HG03103 (cell line): ENCODE data around the gene EFL1.

ENCODE experiments used
- ATAC-seq: cut with Tn5 transposase; IDR thresholded peaks from one replicate; pipeline ENCODE4 v1.9.1; 2021; ENCODE audit warnings: low read depth; ENCODE audit not compliant: unreplicated experiment

The EFL1 gene

DNA sequence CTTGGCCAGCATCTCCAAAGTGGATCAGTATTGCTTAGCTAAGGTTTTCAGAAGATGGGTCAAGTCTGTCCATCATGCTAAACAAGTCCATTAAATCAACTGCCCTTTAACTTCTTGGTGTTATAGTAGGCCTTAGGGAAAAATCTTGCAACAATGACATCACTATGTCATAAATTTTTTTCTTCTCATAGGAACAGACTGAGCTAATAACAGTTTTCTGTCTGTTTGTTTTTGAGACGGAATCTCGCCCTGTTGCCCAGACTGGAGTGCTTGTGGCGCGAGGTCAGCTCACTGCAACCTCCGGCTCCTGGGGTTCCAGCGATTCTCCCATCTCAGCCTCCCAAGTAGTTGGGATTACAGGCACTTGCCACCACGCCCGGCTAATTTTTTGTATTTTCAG is 94.2 kb downstream of the EFL1 start:
- ATAC-seq, result no peak

DNA sequence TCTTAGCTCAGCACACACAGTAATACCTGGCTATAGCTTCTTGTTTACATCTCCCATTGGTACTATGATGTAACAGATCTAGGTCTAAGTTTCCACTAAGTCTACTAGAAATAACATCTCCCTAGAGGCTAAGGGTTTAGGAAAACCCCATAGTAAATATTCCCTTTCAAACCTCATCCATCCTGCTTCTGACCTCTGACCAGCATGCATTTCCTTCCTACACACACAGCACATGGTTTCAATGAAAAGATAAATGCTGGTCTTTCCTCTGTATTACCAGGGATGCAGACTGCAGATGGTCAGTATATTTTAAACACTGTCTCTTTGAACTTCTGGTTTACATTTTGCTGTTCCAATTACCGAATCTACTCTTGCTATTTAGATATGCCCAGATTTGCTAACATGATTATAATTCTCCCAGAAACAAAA is 96.6 kb downstream of the EFL1 start:
- ATAC-seq, result no peak

DNA sequence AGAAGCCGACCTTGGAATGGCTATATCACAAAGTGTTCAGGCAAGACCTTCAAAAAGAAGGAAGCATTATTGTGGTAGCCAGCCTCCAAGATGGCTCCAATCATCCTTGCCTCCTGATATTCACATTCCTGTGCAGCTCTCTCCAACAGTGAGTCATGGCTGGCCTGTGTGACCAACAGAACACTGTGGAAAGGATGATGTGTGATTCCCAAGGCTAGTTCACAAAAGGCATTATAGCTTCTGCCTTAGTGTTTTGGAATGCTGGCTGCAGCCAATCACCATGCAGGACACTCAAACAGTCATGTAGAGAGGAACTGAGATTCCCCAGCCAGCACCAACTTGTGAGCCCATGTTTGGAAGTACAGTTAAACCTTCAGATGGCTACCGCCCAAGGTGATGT is 102.6 kb downstream of the EFL1 start:
- no peak for ATAC-seq

DNA sequence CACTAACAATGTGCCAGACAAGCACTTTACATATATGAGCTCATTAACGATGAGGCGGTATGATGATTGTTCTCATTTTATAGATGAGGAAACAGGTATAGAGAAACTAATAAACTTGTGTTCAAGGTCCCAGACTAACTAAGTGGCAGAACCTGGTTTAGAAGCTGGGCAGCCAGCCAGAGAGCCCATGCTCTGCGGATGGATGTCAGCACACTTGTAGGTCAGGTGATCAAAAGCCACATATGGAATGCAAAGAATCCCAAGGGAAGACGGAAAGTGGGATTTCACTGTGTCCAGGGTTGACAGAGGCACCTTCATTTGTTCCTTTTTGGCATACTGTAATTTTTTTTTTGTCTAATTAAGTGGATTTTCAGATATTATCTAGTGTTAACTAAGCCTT is 103.7 kb downstream of the EFL1 start:
- ATAC-seq, result no peak

DNA sequence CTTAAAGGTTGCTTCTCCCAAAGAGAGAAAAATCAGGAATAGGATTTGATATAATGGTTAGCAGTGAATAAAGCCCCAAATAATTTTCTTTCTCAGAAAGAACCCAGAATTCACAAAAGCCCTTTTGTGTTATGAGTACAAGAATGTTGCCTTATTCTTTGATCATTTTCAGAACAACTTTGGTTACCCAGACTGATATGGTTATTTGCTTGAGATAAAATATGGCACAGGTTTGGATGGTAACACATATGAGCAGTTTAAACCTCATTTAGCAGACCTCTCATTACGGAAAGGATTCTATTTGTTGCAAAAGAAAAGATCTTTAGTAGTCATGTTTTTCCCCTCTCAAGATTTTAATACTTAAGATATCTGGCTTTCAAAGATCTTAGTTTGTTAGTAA is 111.9 kb downstream of the EFL1 start:
- ATAC-seq, result no peak

DNA sequence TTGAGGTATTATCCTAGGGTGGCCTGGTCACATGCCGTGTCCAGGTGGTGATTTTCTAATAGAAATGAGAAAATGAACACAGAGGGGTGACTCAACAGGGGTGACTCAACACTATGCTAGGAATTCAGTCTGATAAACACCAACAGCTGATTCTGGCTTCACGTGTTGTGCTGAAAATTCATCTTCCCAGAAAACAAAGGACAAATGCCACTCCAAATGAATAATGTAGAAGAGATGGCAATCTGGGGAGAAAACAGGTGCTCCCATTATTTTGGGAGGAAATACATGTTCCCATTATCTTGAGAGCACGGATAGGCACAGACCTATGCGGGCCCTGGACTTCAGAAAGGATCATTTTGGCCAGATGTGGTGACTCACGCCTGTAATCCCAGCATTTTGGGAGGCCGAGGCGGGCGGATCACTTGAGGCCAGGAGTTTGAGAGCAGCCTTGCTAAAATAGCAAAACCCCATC is 115.5 kb downstream of the EFL1 start:
- no peak for ATAC-seq

DNA sequence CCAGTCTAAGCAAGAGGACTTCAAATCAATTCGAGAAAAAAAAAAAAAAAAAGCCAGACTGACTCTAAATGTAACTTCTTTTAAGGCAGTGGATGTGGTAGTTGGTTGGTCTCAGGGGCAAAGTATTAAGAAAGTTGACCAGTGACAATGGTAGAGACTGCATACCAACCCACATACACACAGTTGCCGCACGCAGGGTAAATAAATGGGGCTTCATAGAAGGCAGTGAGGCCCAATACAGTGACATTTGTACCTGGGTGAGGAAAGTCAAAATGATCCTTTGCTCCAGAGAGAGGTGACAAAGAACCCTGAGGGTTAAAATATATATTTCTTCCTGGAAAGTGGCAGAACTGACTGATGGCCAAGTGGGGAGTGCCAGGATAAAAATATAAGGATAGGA is 116.0 kb downstream of the EFL1 start:
- ATAC-seq, result no peak

DNA sequence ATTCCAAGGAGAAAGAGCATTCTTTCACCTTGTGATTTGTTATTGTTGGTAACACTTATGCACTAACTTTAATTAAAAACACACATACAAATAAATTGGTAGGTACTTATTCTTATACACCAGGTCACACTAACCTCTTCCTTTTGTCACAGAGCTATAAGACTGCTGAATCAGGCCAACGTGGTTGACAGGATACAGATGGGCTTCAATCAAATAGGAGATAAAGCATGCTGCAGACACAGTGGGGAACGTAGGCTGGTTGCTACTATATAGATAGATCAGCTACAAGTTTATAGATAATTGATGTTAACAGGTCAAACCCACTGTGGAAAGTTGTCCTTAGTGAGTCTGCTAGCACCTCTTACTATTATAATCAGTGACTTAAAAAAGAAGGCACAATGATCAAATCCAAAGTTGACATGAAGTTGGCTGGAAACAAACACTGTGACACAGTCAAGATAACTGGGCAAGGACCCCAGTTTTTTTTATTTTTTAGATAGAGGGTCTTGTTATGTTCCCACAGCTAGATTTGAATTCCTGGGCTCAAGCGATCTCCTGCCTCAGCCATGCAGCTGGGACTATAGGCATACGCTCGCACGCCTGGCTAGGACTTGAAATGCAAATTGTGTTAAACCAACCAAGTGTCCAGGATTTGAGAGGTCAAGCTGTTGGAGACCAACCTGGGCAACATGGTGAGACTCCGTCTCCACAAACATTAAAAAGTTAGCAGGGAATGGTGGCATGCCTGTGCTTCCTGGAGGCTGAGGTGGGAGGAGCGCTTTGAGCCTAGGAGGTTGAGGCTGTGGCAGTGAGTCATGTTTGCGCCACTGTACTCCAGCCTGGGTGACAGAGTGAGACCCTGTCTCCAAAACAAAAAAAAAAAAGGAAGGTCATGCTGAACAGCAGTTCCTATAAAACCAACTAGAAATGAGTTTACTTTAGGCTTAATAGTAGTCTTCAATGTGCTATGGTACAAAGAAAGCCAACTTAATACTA is 118.8 kb downstream of the EFL1 start:
- no peak for ATAC-seq

DNA sequence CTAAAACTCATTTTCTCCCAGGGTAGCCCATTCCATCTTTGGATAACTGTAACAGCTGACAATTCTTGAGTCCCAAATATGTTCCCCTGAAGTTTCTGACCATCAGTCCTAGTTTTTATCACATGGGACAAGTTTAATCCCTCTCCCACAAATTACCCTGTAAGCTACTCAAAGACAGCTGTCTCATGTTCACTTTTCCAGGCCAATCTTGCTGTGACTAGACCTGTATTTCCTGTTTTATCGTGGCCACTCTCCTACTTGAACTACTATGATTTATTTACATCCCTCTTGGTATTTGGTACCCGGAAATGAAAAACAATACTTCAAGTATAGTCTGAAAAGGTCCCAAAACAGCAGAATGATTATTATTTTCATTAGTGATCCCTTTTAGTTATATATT is 121.6 kb downstream of the EFL1 start:
- ATAC-seq, result no peak

DNA sequence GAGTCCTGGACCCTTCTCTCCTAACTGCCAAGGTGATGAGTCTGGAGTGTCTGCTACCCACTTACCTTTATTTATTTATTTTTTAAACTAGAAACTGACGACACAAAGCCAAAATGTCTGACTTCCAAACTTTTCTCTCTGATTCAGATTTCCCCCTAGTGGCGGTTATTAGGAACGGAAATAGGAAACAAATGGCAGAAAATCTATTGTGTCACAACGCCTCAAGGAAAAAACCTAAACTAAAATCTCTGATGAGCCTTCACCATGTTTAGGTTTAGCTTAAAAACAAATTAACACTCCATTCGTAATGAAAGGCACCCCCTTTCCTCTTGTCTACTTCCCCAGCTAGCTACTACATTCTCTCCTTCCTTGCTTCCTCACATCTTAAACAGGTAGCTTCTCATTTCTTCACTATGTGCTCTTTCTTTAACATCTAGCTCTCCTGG is 122.7 kb downstream of the EFL1 start:
- no peak for ATAC-seq

DNA sequence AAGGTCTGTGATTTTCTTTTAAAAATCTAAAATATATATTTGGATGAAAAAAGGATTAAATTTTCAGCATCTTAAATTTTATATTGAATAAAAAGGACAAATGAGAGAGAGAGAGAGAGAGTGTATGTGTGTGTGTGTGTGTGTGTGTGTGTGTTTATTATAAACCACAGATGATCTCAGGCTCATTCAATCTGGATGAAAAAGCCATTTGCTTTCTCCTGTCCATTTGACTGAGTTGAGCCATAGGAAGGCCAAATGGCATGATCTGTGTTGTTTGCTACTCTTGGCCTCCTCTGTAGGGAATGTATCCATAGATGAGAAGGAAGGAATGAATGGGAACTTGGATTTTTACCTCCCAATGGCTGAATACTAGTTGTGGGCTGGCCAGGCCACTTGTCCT is 124.2 kb downstream of the EFL1 start:
- no peak for ATAC-seq

DNA sequence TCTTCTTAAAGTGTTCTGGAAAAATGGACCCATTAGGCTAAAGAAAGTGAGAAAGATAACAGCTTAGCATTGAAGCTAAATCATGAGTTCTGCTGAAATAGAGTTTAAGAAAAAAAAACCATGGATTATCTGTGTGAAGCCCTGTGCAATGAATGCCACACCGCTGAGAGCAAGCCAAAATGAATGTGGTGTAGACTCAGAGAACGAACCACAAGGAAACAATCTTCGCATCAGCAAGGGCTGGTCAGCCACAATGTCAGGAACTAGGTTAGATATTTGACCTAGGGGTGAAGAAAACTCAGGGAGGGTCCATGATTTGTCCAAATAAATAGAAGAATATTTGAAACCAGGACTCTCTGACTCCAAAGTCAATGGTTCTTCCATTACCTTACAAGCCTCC is 125.3 kb downstream of the EFL1 start:
- ATAC-seq, result no peak

DNA sequence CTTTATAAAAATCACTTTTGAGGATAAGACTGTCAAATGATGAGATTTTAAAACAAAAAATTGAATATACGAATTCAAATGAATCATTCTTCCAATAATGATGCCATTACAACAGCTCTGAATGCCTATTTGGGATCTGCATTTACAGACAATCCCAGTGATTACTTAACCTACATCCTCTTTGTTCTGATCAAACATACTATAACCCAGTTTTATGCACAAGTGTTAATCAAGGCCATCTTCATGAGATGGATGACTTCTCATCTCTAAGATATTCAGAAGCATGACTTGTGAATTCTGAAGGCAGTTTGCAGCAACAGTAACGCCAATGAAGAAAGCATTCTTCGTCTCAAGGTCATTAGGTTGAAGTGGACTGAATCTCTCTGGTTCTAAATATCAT is 126.4 kb downstream of the EFL1 start:
- ATAC-seq, result no peak

DNA sequence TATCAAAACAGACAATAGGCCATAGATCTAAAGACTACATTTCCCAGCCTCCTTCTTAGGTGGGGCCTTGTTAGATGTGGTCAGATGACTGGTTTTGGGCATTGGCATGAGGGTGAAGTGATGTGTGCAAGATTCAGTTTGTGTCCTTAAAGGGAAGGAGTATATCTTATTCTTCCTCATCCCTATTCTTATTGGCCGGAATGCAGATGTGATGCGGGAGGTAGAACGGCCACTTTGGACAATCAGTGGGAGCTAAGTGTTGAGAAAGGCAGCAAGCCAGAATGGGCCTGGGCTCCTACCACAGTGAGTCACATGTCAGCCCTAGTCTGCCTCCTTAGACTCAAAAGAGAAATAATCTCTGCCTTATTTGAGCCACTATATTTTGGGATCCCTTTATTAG is 126.9 kb downstream of the EFL1 start:
- ATAC-seq, result no peak

DNA sequence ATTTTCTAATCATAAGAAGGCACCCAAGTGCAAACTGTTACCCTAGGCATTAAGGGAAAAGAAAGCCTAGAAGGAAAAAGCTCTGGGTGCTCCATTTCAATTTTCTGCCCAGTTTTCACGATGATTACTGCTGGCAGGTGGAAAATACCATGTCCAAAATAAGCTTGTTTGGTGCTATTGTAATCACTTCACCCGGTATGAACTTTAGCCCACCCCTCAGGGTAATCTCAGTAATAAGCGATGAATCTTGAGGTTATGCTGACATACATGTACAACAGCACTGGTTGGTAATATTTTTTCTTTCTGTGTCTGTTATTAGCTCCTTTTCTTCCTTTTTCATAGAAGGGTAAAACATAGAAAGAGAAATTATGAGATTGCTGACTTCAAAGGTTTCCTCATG is 128.1 kb downstream of the EFL1 start:
- ATAC-seq, result no peak

DNA sequence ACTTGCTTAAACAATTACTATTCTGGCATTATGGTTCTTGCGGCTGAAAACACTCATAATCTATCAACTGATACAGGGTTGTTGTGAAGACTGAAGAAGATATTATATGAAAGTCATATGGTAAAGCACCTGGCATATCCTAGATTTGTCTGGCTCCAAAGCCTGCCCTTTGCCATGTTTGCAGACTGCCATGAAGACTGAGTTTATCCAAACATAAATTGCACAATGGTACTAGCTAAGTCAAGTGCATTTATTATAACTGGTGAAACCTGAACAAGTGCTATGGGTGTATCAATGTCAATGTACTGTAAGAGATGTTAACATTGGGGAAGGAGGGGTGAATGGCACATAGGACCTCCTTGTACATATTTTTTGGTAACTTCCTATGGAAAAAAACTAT is 129.3 kb downstream of the EFL1 start:
- no peak for ATAC-seq

DNA sequence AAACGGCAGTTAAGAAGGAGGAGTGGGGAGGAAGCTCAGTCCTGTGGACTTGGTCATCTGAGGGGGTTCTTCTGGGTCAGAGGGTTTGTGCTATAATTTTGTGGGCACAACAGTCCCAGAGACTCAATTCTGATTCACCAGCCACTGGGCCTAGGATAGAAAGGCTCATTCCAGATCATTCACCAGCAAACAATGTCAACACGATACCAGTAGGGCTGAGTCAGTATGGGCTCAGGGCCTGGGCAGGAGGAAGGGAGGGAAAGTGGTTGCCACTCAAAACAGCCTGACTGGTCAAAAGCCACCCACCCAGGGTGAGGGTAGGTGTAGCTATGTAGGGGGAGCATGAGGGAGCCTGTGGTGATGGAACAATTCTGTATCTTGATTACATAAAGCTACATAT is 129.8 kb downstream of the EFL1 start:
- ATAC-seq, result no peak

DNA sequence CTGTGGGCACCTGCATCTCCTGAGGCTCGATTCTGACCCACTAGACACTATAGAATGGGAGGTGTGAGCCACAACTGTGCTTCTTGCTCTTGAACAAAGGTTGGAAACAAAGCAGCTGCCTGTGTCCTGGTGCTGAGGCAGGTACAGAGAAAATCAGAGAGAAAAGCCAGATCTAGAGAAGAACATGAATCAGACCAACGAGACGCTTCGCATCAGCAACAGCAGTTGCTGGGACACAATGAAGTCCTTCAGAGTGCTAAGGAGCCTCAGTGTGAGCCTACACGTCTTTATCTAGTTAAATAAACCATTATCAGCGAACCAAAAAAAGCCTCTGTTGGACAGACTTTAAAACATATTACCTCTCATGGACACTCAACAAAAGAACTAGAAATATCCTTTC is 130.4 kb downstream of the EFL1 start:
- ATAC-seq, result no peak

DNA sequence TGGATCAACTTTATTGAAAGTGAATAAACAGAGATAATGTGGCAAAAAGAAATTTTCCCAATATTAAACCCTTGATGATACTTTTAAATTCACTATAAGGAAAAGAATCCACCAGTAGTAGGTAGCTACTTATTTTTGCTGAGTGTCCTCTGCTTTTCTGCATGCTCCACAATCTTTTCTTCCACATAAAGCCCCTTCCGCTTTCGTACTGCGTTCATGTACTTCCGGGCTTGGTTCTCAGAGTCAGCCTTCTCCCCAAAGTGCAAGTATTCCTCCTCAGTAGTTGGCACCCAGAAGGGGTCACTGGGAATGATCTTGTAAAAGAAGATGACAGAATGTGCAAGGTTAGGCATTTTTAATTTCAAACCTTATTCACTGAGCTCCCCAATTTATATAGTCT is 132.3 kb downstream of the EFL1 start:
- ATAC-seq, result no peak

DNA sequence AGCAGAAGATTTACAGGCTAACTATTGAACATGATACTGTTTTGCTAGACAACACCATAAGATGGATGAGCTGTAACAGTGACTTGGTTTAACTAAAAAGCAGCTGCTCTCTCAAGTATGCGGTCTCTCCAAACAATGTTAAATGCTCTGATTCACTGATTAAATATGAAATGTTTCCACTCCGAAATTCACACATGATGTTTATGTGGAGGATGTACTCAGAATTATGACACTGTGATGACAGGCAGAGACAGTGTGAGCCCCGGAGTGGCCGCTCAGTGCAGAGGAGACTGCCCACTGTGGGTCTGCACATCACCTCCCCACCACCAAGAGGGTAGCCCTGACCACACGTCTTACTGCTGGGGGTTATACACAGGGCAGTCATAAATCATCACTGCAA is 132.8 kb downstream of the EFL1 start:
- ATAC-seq, result no peak

DNA sequence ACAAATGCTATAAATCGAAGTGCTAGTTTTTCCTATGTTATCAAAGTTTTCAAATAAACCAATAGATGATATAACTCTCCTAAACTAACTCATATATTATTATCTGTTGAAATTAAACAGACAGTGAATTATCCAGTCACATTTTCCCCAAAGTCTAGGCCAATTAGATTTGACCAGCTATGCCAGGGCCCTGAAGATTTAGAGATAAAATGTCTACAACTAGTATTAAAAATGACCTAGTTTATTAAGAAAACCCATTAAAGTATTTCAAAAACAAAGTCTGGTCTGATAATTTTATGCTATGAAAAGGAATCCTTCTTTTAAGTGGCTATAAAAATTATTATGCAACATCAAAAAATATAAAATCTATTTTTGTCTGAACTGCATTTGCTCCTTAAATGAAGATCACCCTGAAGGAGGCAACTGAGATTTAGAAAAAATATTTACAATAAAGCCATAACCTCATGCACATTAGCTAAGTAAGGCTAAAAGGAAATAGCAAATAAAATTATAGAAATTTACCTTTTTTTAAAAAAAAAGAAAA is 133.3 kb downstream of the EFL1 start:
- ATAC-seq, result no peak
